ENCODE data around the gene NEAT1. TPM values are rescaled to one million over a fixed set of nuclear protein-coding genes. Genes with fewer than 3 reads are reported as not detected.

NEAT1 gene
- total and polyA plus RNA-seq, 2 experiments from 2014 or later: 5.3 to 7.2 TPM

DNA sequence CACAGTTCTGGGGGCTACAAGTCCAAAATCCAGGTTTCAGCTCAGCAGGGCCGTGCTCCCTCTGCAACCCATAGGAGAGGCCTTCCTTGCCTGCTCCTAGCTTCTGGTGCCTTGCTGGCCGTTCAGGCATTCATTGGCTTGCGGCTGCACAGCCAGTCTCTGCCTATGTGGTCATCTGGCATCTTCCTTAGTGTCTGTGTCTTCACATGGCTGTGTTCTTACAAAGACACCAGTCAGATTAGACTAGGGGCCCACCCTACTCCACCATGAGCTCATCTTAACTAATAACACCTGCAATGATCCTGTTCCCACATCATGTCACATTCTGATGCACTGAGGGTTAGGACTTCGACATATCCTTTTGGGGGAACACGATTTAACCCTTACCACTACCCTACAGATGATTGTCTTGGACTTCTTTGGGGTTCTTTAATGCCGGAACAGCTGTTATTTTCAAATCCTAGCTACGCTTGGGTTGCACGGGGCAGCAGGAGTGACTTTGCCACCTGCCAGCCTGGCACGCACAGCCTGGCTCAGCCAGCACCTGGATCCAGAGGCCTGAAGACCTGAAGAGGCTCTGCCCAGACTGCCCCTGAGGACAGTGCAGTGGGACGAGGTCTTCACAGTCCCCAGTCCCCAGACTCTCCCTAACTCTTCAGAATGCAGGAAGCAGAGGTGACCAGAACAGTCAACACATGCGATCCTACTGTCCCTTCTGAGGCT is 7.7 kb upstream of the NEAT1 start:
- peaks cover 41% of the 10 kb centered on the region for H3K4me1 Mint-ChIP-seq
- ATAC-seq: no peak
- no peak overlapping the region for H3K27ac Mint-ChIP-seq
- no peaks in the 10 kb centered on the region for H3K9me2 ChIP-seq (ENCODE audit: insufficient read depth)
- peaks cover 33% of the 10 kb centered on the region for H3K4me1 ChIP-seq (ENCODE audit: insufficient read depth)
- no peaks in the 10 kb centered on the region for H3K79me2 ChIP-seq (replicated peaks; ENCODE audit: insufficient read depth)
- no peaks in the 10 kb centered on the region for H4K20me1 ChIP-seq (replicated peaks; ENCODE audit: insufficient read depth)
- TF ChIP-seq, protein P1, sequence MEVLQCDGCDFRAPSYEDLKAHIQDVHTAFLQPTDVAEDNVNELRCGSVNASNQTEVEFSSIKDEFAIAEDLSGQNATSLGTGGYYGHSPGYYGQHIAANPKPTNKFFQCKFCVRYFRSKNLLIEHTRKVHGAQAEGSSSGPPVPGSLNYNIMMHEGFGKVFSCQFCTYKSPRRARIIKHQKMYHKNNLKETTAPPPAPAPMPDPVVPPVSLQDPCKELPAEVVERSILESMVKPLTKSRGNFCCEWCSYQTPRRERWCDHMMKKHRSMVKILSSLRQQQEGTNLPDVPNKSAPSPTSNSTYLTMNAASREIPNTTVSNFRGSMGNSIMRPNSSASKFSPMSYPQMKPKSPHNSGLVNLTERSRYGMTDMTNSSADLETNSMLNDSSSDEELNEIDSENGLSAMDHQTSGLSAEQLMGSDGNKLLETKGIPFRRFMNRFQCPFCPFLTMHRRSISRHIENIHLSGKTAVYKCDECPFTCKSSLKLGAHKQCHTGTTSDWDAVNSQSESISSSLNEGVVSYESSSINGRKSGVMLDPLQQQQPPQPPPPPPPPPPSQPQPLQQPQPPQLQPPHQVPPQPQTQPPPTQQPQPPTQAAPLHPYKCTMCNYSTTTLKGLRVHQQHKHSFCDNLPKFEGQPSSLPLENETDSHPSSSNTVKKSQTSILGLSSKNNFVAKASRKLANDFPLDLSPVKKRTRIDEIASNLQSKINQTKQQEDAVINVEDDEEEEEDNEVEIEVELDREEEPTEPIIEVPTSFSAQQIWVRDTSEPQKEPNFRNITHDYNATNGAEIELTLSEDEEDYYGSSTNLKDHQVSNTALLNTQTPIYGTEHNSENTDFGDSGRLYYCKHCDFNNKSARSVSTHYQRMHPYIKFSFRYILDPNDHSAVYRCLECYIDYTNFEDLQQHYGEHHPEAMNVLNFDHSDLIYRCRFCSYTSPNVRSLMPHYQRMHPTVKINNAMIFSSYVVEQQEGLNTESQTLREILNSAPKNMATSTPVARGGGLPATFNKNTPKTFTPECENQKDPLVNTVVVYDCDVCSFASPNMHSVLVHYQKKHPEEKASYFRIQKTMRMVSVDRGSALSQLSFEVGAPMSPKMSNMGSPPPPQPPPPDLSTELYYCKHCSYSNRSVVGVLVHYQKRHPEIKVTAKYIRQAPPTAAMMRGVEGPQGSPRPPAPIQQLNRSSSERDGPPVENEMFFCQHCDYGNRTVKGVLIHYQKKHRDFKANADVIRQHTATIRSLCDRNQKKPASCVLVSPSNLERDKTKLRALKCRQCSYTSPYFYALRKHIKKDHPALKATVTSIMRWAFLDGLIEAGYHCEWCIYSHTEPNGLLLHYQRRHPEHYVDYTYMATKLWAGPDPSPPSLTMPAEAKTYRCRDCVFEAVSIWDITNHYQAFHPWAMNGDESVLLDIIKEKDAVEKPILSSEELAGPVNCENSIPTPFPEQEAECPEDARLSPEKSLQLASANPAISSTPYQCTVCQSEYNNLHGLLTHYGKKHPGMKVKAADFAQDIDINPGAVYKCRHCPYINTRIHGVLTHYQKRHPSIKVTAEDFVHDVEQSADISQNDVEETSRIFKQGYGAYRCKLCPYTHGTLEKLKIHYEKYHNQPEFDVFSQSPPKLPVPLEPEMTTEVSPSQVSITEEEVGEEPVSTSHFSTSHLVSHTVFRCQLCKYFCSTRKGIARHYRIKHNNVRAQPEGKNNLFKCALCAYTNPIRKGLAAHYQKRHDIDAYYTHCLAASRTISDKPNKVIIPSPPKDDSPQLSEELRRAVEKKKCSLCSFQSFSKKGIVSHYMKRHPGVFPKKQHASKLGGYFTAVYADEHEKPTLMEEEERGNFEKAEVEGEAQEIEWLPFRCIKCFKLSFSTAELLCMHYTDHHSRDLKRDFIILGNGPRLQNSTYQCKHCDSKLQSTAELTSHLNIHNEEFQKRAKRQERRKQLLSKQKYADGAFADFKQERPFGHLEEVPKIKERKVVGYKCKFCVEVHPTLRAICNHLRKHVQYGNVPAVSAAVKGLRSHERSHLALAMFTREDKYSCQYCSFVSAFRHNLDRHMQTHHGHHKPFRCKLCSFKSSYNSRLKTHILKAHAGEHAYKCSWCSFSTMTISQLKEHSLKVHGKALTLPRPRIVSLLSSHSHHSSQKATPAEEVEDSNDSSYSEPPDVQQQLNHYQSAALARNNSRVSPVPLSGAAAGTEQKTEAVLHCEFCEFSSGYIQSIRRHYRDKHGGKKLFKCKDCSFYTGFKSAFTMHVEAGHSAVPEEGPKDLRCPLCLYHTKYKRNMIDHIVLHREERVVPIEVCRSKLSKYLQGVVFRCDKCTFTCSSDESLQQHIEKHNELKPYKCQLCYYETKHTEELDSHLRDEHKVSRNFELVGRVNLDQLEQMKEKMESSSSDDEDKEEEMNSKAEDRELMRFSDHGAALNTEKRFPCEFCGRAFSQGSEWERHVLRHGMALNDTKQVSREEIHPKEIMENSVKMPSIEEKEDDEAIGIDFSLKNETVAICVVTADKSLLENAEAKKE (CRISPR knock-in tag; IDR thresholded peaks at IDR 0.05): no peak
- H3K4me3 Mint-ChIP-seq: no peak overlapping the region
- no peaks in the 10 kb centered on the region; the same call in 2 of the 3 replicates for H3K36me3 Mint-ChIP-seq (ENCODE audit: low read depth)
- DNase-seq (ENCODE audit: low spot score): no peak
- no peak overlapping the region for H3K4me2 ChIP-seq
- H2AFZ ChIP-seq: no peak overlapping the region
- peaks cover 28% of the 10 kb centered on the region for H3K27me3 Mint-ChIP-seq (ENCODE audit: insufficient read depth, low read depth, poor library complexity)
- no peak overlapping the region for H3K4me3 ChIP-seq
- H3K27ac ChIP-seq (ENCODE audit: low read depth): no peak overlapping the region
- no peaks in the 10 kb centered on the region for H3K27me3 ChIP-seq (ENCODE audit: insufficient read depth)
- no peaks in the 10 kb centered on the region for H3K9me3 Mint-ChIP-seq
- H3F3A ChIP-seq (replicated peaks; ENCODE audit: low read depth): peaks cover 21% of the 10 kb centered on the region
- H3K36me3 ChIP-seq (ENCODE audit: insufficient read depth): no peaks in the 10 kb centered on the region

DNA sequence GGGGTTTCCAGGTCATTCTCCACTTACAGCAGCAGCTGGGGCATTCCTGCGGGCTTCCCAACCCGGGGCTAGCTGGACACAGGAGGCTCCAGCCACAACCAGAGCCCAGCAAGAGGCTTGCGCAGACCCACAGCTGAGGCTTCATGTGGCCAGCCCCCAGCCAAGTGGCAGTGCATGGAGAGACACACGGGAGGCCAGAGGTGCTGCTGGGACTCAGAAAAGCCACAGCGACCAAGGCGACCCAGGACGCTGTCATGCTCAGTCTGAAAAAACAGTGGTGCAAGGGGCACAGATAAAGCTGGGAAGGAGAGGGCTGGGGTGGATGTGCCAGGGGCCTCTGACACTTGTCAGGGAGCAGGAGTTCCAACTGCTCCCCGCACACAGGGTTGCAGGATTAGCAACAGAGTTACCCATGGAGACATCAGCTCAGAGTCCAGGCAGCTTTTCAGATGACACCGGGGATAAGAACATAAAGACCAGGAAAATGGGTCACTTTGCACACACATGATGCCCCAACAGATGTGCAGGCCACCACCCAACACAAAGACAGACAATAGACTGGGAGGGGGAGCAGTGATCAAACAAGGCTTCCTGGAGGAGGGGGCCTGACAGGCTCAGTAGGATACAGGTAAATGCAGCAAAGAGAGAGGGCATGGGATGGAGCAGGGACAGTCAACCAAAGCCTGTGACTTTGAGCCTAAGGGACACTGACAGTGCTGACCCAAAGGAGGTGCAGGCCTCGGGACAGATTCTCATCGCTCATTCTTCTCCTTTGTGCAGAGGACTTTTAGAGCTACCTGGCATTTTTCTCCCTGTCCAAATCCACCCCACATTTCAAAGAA is 6.9 kb upstream of the NEAT1 start:
- peaks cover 45% of the 10 kb centered on the region for H3K4me1 Mint-ChIP-seq
- peaks cover 41% of the 10 kb centered on the region for H3K4me1 ChIP-seq (ENCODE audit: insufficient read depth)
- H3K4me3 Mint-ChIP-seq: peak overlapping the region; percentile 26; the same call in 2 of the 3 replicates
- H3K36me3 Mint-ChIP-seq (ENCODE audit: low read depth): no peaks in the 10 kb centered on the region; the same call in 2 of the 3 replicates
- peak overlapping the region; percentile 74 for H3K4me2 ChIP-seq
- ATAC-seq (no peak), DNase-seq (ENCODE audit: low spot score) (no peak)
- H2AFZ ChIP-seq: peak overlapping the region; percentile 90; the same call in 1 of the 2 replicates
- H3F3A ChIP-seq (replicated peaks; ENCODE audit: low read depth): peaks cover 26% of the 10 kb centered on the region
- H3K9me2 ChIP-seq (ENCODE audit: insufficient read depth): no peaks in the 10 kb centered on the region
- no peaks in the 10 kb centered on the region for H3K9me3 Mint-ChIP-seq
- H3K27ac ChIP-seq (ENCODE audit: low read depth): no peak overlapping the region
- no peaks in the 10 kb centered on the region for H4K20me1 ChIP-seq (replicated peaks; ENCODE audit: insufficient read depth)
- H3K36me3 ChIP-seq (ENCODE audit: insufficient read depth): no peaks in the 10 kb centered on the region
- no peak overlapping the region for H3K27ac Mint-ChIP-seq
- peaks cover 28% of the 10 kb centered on the region for H3K27me3 Mint-ChIP-seq (ENCODE audit: insufficient read depth, low read depth, poor library complexity)
- H3K79me2 ChIP-seq (replicated peaks; ENCODE audit: insufficient read depth): 0 out of 2 replicates have a peak, but pooled peaks cover 2% of the 10 kb centered on the region
- peak overlapping the region; percentile 40; the same call in 1 of the 2 replicates for H3K4me3 ChIP-seq
- no peaks in the 10 kb centered on the region for H3K27me3 ChIP-seq (ENCODE audit: insufficient read depth)
- no peak for TF ChIP-seq EZH2 (IDR thresholded peaks at IDR 0.05; ENCODE audit: low read depth, unreplicated experiment)
- no peak for TF ChIP-seq NANOG (IDR thresholded peaks at IDR 0.05; ENCODE audit: borderline replicate concordance)
- no peak for TF ChIP-seq JUNB (IDR thresholded peaks at IDR 0.05; ENCODE audit: unreplicated experiment)

Measured in GM23338 (cell line).